ENCODE data around the gene SMARCA2. TPM values are rescaled to one million over a fixed set of nuclear protein-coding genes. Genes with fewer than 3 reads are reported as not detected.

SMARCA2 gene
- total RNA-seq, 2 experiments from 2014 or later: 91.3 to 94.0 TPM

- Mint-ChIP-seq H3K27me3 (no peaks in the 10 kb centered on the region), H3K4me1 (no peaks in the 10 kb centered on the region), H3K36me3 (ENCODE audit: low read depth) (no peaks in the 10 kb centered on the region)
These were observed 201.4 kb downstream of the SMARCA2 start for GRCh38 chr9:2216591-2216990.

GRCh38 chr9:2217540-2217939 is 202.4 kb downstream of the SMARCA2 start:
- Mint-ChIP-seq H3K9me3 (ENCODE audit: low read depth) (peaks cover 3% of the 10 kb centered on the region), H3K27me3 (no peaks in the 10 kb centered on the region), H3K4me1 (no peaks in the 10 kb centered on the region), H3K27ac (no peak overlapping the region), H3K36me3 (ENCODE audit: low read depth) (no peaks in the 10 kb centered on the region), H3K4me3 (no peak overlapping the region)
- DNase-seq (no peak), ATAC-seq (no peak)
- CTCF ChIA-PET: no interaction called here
- POLR2A ChIA-PET: no interaction called here
- intact Hi-C loops (cut with DNase I, micrococcal nuclease): no loop called here

More at GRCh38 chr9:2216591-2216990, 201.4 kb downstream of the SMARCA2 start:
- no peak for DNase-seq
- no peak for ATAC-seq
- POLR2A ChIA-PET: no interaction called here
- Mint-ChIP-seq H3K9me3 (ENCODE audit: low read depth) (peaks cover 3% of the 10 kb centered on the region), H3K4me3 (no peak overlapping the region), H3K27ac (no peak overlapping the region)
- intact Hi-C loops (cut with DNase I, micrococcal nuclease): no loop called here
- CTCF ChIA-PET: no interaction called here

DNA sequence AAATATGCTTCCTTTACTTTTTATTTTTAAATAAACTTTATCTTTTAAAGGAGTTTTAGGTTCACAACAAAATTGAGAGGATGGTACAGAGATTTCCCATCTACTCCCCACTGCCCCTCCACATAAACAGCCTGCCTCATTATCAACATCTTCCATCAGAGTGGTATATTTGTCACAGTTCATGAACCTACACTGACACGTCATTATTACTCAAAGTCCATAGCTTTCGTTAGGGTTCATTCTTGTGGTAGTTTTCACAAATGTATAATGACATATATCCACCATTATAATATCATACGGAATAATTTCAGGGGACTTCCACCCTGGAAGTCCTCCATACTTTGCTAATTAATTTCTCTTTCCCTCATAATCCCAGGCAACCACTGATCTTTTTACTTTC is 204.9 kb downstream of the SMARCA2 start:
- H3K4me1 Mint-ChIP-seq: no peaks in the 10 kb centered on the region
- intact Hi-C loops (cut with DNase I, micrococcal nuclease): no loop called here
- H3K9me3 Mint-ChIP-seq (ENCODE audit: low read depth): peaks cover 6% of the 10 kb centered on the region
- H3K27ac Mint-ChIP-seq: no peak overlapping the region
- CTCF ChIA-PET: interaction anchor here (1.5 kb wide), 1 partner anchor 10 kb away, joined by 3 read pairs; no protein-coding TSS in a partner anchor
- POLR2A ChIA-PET: no interaction called here
- H3K4me3 Mint-ChIP-seq: no peak overlapping the region
- ATAC-seq (no peak), DNase-seq (no peak)
- no peaks in the 10 kb centered on the region for H3K27me3 Mint-ChIP-seq
- no peaks in the 10 kb centered on the region for H3K36me3 Mint-ChIP-seq (ENCODE audit: low read depth)

GRCh38 chr9:2227144-2227867 is 212.2 kb downstream of the SMARCA2 start:
- ChIA-PET CTCF (interaction anchor here (0.9 kb wide), 1 partner anchor 62 kb away, joined by 3 read pairs; no protein-coding TSS in a partner anchor), POLR2A (no interaction called here)
- ATAC-seq (no peak), DNase-seq (no peak)
- intact Hi-C loops (cut with DNase I, micrococcal nuclease): no loop called here
- Mint-ChIP-seq H3K27ac (no peak overlapping the region), H3K4me1 (no peaks in the 10 kb centered on the region), H3K9me3 (ENCODE audit: low read depth) (peaks cover 6% of the 10 kb centered on the region), H3K4me3 (no peak overlapping the region), H3K27me3 (no peaks in the 10 kb centered on the region), H3K36me3 (ENCODE audit: low read depth) (no peaks in the 10 kb centered on the region)

GRCh38 chr9:2228132-2228531 is 213.0 kb downstream of the SMARCA2 start:
- Mint-ChIP-seq H3K9me3 (ENCODE audit: low read depth) (peaks cover 3% of the 10 kb centered on the region), H3K4me3 (no peak overlapping the region), H3K27ac (no peak overlapping the region), H3K4me1 (no peaks in the 10 kb centered on the region), H3K36me3 (ENCODE audit: low read depth) (no peaks in the 10 kb centered on the region), H3K27me3 (no peaks in the 10 kb centered on the region)
- ChIA-PET CTCF (no interaction called here), POLR2A (no interaction called here)
- ATAC-seq (no peak), DNase-seq (peak; percentile 59)
- intact Hi-C loops (cut with DNase I, micrococcal nuclease): no loop called here

- peaks cover 4% of the 10 kb centered on the region for H3K27me3 Mint-ChIP-seq
- intact Hi-C loops (cut with DNase I, micrococcal nuclease): no loop called here
- ChIA-PET POLR2A (no interaction called here), CTCF (interaction anchor here (1.1 kb wide), 1 partner anchor 16 kb away, joined by 3 read pairs; no protein-coding TSS in a partner anchor)
- H3K9me3 Mint-ChIP-seq (ENCODE audit: low read depth): peaks cover 3% of the 10 kb centered on the region
- no peak overlapping the region for H3K4me3 Mint-ChIP-seq
- H3K27ac Mint-ChIP-seq: no peak overlapping the region
- H3K4me1 Mint-ChIP-seq: no peaks in the 10 kb centered on the region
- ATAC-seq (no peak), DNase-seq (no peak)
- no peaks in the 10 kb centered on the region for H3K36me3 Mint-ChIP-seq (ENCODE audit: low read depth)
These were observed 213.5 kb downstream of the SMARCA2 start for GRCh38 chr9:2228641-2229040.

- Mint-ChIP-seq H3K36me3 (ENCODE audit: low read depth) (no peaks in the 10 kb centered on the region), H3K4me1 (no peaks in the 10 kb centered on the region), H3K27me3 (peaks cover 4% of the 10 kb centered on the region), H3K4me3 (no peak overlapping the region), H3K27ac (no peak overlapping the region), H3K9me3 (ENCODE audit: low read depth) (peaks cover 3% of the 10 kb centered on the region)
- ChIA-PET CTCF (interaction anchor here (1.1 kb wide), 2 partner anchors 10 to 17 kb away, joined by 3 read pairs; no protein-coding TSS in a partner anchor), POLR2A (no interaction called here)
- DNase-seq (no peak), ATAC-seq (no peak)
- intact Hi-C loops (cut with DNase I, micrococcal nuclease): no loop called here
These were observed 214.1 kb downstream of the SMARCA2 start for GRCh38 chr9:2229109-2229721.

DNA sequence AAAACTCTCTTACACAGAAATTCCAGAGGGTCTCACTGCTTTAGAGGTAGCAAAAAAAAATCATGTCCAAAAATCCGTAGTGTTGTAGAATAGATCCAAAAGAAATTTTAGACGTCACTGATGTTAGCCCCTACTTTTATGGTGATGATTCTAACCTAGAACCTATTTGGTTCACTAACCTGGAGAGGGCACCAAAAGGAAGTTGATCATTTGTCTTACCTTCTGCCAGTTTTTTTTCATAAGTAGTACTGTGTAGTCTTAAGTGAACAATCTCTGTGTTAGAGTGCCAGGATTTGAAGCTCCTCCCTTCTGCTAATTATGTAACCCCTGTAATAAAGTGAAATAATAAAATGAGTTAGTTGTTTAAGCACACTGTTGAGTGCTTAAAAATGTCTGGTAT is 215.2 kb downstream of the SMARCA2 start:
- H3K4me3 Mint-ChIP-seq: no peak overlapping the region

GRCh38 chr9:2231101-2231500 is 216.0 kb downstream of the SMARCA2 start:
- no peaks in the 10 kb centered on the region for H3K4me1 Mint-ChIP-seq
- intact Hi-C loops (cut with DNase I, micrococcal nuclease): no loop called here
- H3K36me3 Mint-ChIP-seq (ENCODE audit: low read depth): no peaks in the 10 kb centered on the region
- CTCF ChIA-PET: no interaction called here
- H3K9me3 Mint-ChIP-seq (ENCODE audit: low read depth): peaks cover 3% of the 10 kb centered on the region
- H3K27ac Mint-ChIP-seq: no peak overlapping the region
- no peak overlapping the region for H3K4me3 Mint-ChIP-seq
- ATAC-seq (no peak), DNase-seq (no peak)
- POLR2A ChIA-PET: no interaction called here
- peaks cover 4% of the 10 kb centered on the region for H3K27me3 Mint-ChIP-seq

More for the DNA sequence above, 215.2 kb downstream of the SMARCA2 start:
- no peak for ATAC-seq
- intact Hi-C loops (cut with DNase I, micrococcal nuclease): no loop called here
- CTCF ChIA-PET: interaction anchor here (1.1 kb wide), 1 partner anchor 11 kb away, joined by 3 read pairs; no protein-coding TSS in a partner anchor
- Mint-ChIP-seq H3K4me1 (no peaks in the 10 kb centered on the region), H3K27ac (no peak overlapping the region), H3K36me3 (ENCODE audit: low read depth) (no peaks in the 10 kb centered on the region), H3K27me3 (peaks cover 4% of the 10 kb centered on the region), H3K9me3 (ENCODE audit: low read depth) (peaks cover 3% of the 10 kb centered on the region)
- POLR2A ChIA-PET: no interaction called here
- no peak for DNase-seq

DNA sequence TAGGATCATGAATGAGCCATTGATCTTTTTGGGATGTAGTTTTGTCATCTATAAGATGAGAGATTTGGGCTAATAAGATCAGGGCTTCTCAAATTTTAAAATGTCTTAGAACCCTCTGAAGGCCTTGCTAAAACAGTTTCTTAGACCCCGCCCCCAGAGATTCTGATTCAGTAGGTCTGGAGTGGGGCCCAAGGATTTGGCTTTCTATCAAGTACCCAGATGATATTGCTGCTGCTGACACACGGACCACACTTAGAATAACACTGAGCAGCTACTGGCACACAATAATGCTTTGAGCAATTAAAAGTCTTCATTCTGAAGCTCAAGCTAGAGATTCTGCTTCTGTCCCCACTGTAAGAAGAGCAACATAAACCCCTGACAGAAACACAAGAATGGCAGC is 216.7 kb downstream of the SMARCA2 start:
- no peaks in the 10 kb centered on the region for H3K4me1 Mint-ChIP-seq
- ATAC-seq: no peak
- no peak overlapping the region for H3K27ac Mint-ChIP-seq
- peaks cover 3% of the 10 kb centered on the region for H3K9me3 Mint-ChIP-seq (ENCODE audit: low read depth)
- no peak for DNase-seq
- intact Hi-C loops (cut with DNase I, micrococcal nuclease): no loop called here
- peaks cover 4% of the 10 kb centered on the region for H3K27me3 Mint-ChIP-seq
- H3K4me3 Mint-ChIP-seq: no peak overlapping the region
- CTCF ChIA-PET: no interaction called here
- H3K36me3 Mint-ChIP-seq (ENCODE audit: low read depth): no peaks in the 10 kb centered on the region
- POLR2A ChIA-PET: no interaction called here

DNA sequence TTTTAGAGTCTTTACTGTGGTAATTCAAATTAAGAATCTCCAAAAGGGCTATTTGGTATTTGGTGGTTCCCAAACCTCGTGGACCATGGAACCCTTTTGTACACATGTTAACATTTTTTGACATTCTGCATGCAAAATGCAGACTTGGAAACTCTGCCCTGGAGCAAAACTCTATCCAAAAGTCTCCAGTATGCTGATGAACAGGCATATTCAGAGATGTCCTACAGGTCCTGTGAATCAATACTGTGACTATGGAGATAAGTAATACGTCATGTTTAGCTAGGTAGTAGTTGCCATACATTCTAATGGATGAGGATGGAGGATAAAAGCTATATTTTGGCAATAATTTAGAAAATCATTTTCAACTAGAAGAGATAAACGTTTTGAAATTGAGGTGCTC is 218.1 kb downstream of the SMARCA2 start:
- Mint-ChIP-seq H3K4me3 (no peak overlapping the region), H3K9me3 (ENCODE audit: low read depth) (peaks cover 3% of the 10 kb centered on the region), H3K36me3 (ENCODE audit: low read depth) (no peaks in the 10 kb centered on the region), H3K27ac (no peak overlapping the region), H3K27me3 (peaks cover 4% of the 10 kb centered on the region), H3K4me1 (no peaks in the 10 kb centered on the region)
- CTCF ChIA-PET: no interaction called here
- intact Hi-C loops (cut with DNase I, micrococcal nuclease): no loop called here
- POLR2A ChIA-PET: no interaction called here
- DNase-seq (no peak), ATAC-seq (no peak)

- peaks cover 3% of the 10 kb centered on the region for H3K9me3 Mint-ChIP-seq (ENCODE audit: low read depth)
- no peak overlapping the region for H3K27ac Mint-ChIP-seq
- no peaks in the 10 kb centered on the region for H3K36me3 Mint-ChIP-seq (ENCODE audit: low read depth)
- no peak overlapping the region for H3K4me3 Mint-ChIP-seq
- H3K27me3 Mint-ChIP-seq: peaks cover 7% of the 10 kb centered on the region
- ChIA-PET POLR2A (no interaction called here), CTCF (no interaction called here)
- ATAC-seq (no peak), DNase-seq (no peak)
- intact Hi-C loops (cut with DNase I, micrococcal nuclease): no loop called here
- no peaks in the 10 kb centered on the region for H3K4me1 Mint-ChIP-seq
These were observed 219.3 kb downstream of the SMARCA2 start for GRCh38 chr9:2234371-2234893.

Data from activated CD4-positive, alpha-beta T cell treated with anti-CD3 and anti-CD28 coated beads for 36 hours (primary cell).